Measurements from ENCODE around the gene TEX2. TPM values are rescaled to one million over a fixed set of nuclear protein-coding genes. Genes with fewer than 3 reads are reported as not detected.

The TEX2 gene
- total RNA-seq, 4 donors from 2014 or later: 12.3 to 137 (median 30.3) TPM

DNA sequence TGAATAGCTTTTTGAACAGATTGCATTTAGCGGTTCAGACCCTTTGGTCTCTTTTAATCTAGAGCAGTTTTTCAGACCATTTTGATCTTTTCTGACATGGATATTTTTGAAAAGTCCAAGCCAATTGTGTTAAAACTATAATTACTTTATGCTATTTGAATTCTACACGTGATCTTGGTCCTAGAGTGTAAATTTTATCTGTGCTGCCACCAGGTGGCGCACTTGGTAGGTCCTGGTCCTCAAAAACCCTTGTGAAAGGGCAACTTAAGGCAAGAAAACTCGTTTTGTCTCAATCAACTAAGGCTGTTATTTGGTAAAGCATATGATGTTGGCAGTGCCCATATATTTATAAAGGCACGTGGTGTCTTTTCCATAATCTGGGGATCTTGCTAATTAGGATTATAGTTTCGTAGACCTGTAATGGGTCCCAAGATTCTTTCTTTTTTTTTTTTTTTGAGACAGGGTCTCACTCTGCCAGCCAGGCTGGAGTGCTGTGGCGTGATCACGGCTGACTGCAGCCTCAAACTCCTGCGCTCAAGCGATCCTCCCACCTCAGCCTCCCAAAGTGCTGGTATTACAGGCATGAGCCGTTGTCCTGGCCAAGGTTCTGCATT is 43.9 kb upstream of the TEX2 start:
- Histone ChIP-seq H3K4me1 (no peaks in the 10 kb centered on the region), H3K27me3 (no peaks in the 10 kb centered on the region), H3K27ac (no peak overlapping the region), H3K9me3 (no peaks in the 10 kb centered on the region), H3K36me3 (no peaks in the 10 kb centered on the region), H3K4me3 (no peak overlapping the region)
- in situ Hi-C loops (cut with MboI; ENCODE audit: low pct_ligation_motif_present in 1 of 4, low pct_unique_long_range_greater_than_20kb in 1 of 4, low sequenced_read_pairs in 3 of 4) (no loop called here), intact Hi-C loops (cut with DNase I; ENCODE audit: low total_unique reads) (no loop called here)
- DNase-seq: peak; percentile 65
- no peak for TF ChIP-seq POLR2AphosphoS5 (IDR thresholded peaks at IDR 0.05)
- TF ChIP-seq, protein P1, sequence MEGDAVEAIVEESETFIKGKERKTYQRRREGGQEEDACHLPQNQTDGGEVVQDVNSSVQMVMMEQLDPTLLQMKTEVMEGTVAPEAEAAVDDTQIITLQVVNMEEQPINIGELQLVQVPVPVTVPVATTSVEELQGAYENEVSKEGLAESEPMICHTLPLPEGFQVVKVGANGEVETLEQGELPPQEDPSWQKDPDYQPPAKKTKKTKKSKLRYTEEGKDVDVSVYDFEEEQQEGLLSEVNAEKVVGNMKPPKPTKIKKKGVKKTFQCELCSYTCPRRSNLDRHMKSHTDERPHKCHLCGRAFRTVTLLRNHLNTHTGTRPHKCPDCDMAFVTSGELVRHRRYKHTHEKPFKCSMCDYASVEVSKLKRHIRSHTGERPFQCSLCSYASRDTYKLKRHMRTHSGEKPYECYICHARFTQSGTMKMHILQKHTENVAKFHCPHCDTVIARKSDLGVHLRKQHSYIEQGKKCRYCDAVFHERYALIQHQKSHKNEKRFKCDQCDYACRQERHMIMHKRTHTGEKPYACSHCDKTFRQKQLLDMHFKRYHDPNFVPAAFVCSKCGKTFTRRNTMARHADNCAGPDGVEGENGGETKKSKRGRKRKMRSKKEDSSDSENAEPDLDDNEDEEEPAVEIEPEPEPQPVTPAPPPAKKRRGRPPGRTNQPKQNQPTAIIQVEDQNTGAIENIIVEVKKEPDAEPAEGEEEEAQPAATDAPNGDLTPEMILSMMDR (IDR thresholded peaks at IDR 0.05): peak; percentile 69 to 92 (median 81)
- WGBS, 2 donors (ENCODE audit: low coverage in 1 of 2): 19 to 43% methylated on average over 6 to 11 of the region's 11 CpGs

DNA sequence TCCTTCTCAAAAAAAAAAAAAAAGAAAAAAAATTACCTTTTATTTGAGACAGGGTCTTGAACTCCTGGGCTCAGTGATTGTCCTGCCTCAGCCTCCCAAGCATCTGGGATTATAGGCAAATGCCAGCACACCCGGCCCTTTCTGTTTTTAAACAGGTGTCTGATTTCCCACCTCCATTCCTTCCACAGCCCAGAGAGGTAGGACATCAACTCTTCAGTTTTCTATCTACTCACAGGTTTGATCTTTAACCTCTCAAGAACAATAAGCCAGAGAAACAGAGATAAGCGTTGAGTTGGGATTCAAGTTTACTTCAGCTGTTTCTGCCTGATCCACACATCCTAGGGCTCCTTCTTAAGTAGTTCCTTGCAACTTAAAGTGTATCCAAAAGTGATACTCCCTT is 41.5 kb upstream of the TEX2 start:
- WGBS, 2 donors (ENCODE audit: low coverage in 1 of 2): 48 to 63% methylated on average over 2 of the region's 2 CpGs
- no peak overlapping the region for H3K4me3 ChIP-seq
- intact Hi-C loops (cut with DNase I; ENCODE audit: low total_unique reads) (no loop called here), in situ Hi-C loops (cut with MboI; ENCODE audit: low pct_ligation_motif_present in 1 of 4, low pct_unique_long_range_greater_than_20kb in 1 of 4, low sequenced_read_pairs in 3 of 4) (no loop called here)
- H3K36me3 ChIP-seq: no peaks in the 10 kb centered on the region
- DNase-seq: no peak
- TF ChIP-seq POLR2AphosphoS5 (IDR thresholded peaks at IDR 0.05): no peak
- TF ChIP-seq, protein P1 (IDR thresholded peaks at IDR 0.05): no peak
- TF ChIP-seq POLR2A (IDR thresholded peaks at IDR 0.05): no peak
- no peak for TF ChIP-seq EP300 (IDR thresholded peaks at IDR 0.05; ENCODE audit: low read depth)
- no peak overlapping the region for H3K27ac ChIP-seq
- H3K9me3 ChIP-seq: no peaks in the 10 kb centered on the region
- H3K27me3 ChIP-seq: no peaks in the 10 kb centered on the region
- H3K4me1 ChIP-seq: no peaks in the 10 kb centered on the region

DNA sequence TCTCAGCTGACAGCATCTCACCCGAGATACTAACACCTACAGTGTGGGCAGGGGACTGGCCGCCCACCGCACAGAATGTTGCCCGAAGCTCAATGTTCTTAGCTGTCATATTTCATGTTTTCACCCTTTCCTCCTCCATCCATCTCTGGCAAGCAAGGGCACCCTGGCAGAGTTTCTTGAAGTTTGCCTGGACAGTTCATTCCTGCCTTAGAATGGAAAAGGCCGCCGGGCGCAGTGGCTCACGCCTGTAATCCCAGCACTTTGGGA is 37.6 kb upstream of the TEX2 start:
- Histone ChIP-seq H3K4me1 (no peaks in the 10 kb centered on the region), H3K27ac (no peak overlapping the region), H3K36me3 (no peaks in the 10 kb centered on the region), H3K27me3 (no peaks in the 10 kb centered on the region), H3K9me3 (no peaks in the 10 kb centered on the region), H3K4me3 (no peak overlapping the region)
- 80 to 82% methylated on average over 1 to 8 of the region's 8 CpGs for WGBS, 2 donors (ENCODE audit: low coverage in 1 of 2)
- DNase-seq: no peak
- intact Hi-C loops (cut with DNase I; ENCODE audit: low total_unique reads) (no loop called here), in situ Hi-C loops (cut with MboI; ENCODE audit: low pct_ligation_motif_present in 1 of 4, low pct_unique_long_range_greater_than_20kb in 1 of 4, low sequenced_read_pairs in 3 of 4) (no loop called here)
- no peak for TF ChIP-seq POLR2AphosphoS5 (IDR thresholded peaks at IDR 0.05)
- TF ChIP-seq EP300 (IDR thresholded peaks at IDR 0.05; ENCODE audit: low read depth): no peak
- TF ChIP-seq POLR2A (IDR thresholded peaks at IDR 0.05): no peak
- TF ChIP-seq, protein P1 (IDR thresholded peaks at IDR 0.05): no peak

DNA sequence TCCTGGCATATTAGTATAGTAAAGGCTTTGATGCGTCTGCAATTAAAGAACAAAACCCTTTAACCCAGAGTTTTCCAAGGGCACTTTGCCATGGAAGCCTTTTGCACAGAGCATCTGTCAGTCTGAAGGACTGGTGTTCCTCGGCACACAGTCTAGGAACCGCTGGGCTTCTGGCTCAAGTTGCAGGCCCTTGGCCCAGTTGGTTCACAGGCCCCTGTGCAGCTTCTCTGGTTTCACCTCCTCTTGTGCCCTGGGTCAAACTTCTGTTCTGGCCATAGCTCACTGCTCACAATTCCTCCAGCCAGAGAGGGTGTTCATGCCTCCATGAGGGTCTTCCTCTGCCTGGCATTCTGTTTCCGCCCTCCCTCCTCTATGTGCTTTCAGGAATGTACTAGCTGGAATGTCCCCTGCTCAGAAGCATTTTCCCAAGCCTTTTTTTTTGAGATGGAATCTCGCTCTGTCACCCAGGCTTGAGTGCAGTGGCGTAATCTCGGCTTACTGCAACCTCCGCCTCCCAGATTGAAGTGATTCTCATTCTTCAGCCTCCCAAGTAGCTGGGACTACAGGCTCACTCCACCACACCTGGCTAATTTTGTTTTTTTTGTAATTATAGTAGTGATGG is 34.5 kb upstream of the TEX2 start:
- TF ChIP-seq POLR2AphosphoS5 (IDR thresholded peaks at IDR 0.05): no peak
- TF ChIP-seq, protein P1 (IDR thresholded peaks at IDR 0.05): no peak
- no peak for TF ChIP-seq POLR2A (IDR thresholded peaks at IDR 0.05)
- TF ChIP-seq EP300 (IDR thresholded peaks at IDR 0.05; ENCODE audit: low read depth): no peak
- no peak for DNase-seq
- no peaks in the 10 kb centered on the region for H3K9me3 ChIP-seq
- WGBS, 2 donors (ENCODE audit: low coverage in 1 of 2): 78 to 97% methylated on average over 7 to 8 of the region's 8 CpGs
- in situ Hi-C loops (cut with MboI; ENCODE audit: low pct_ligation_motif_present in 1 of 4, low pct_unique_long_range_greater_than_20kb in 1 of 4, low sequenced_read_pairs in 3 of 4) (loop anchor here (25.0 kb wide), 4 partner anchors 135 to 385 kb away; partner anchors contain the start of genes CSHL1 (in 2 of the 4) and GH1 (in 2 of the 4)), intact Hi-C loops (cut with DNase I; ENCODE audit: low total_unique reads) (no loop called here)
- H3K4me1 ChIP-seq: no peaks in the 10 kb centered on the region
- H3K27ac ChIP-seq: no peak overlapping the region
- H3K4me3 ChIP-seq: no peak overlapping the region
- no peaks in the 10 kb centered on the region for H3K36me3 ChIP-seq
- H3K27me3 ChIP-seq: no peaks in the 10 kb centered on the region

All from transverse colon (tissue), 4 donors.